ENCODE results near the gene PTPRN2.
"Not testable (repeated sequence)": the region's sequence is repeated elsewhere in the genome, so short reads cannot be mapped to it uniquely, and the experiment has no call there.

Gene PTPRN2

GRCh38 chr7:158301207-158301606, 286.4 kb downstream of the PTPRN2 start:
- no peak for DNase-seq

- DNase-seq = no peak
Observed at GRCh38 chr7:158300427-158300826, 287.2 kb downstream of the PTPRN2 start.

- no peak for DNase-seq
Observed at GRCh38 chr7:158299607-158300006, 288.0 kb downstream of the PTPRN2 start.

GRCh38 chr7:158296798-158297104, 290.9 kb downstream of the PTPRN2 start:
- no peak for DNase-seq

- DNase-seq = no peak
Observed at GRCh38 chr7:158295966-158296797, 291.4 kb downstream of the PTPRN2 start.

GRCh38 chr7:158294468-158295215, 293.0 kb downstream of the PTPRN2 start:
- DNase-seq = not testable (repeated sequence)

GRCh38 chr7:158292948-158293347, 294.7 kb downstream of the PTPRN2 start:
- no peak for DNase-seq

- DNase-seq = no peak
Observed at GRCh38 chr7:158291998-158292397, 295.6 kb downstream of the PTPRN2 start.

- no peak for DNase-seq
Observed at GRCh38 chr7:158289761-158290523, 297.7 kb downstream of the PTPRN2 start.

- DNase-seq = no peak
Observed at GRCh38 chr7:158289231-158289630, 298.4 kb downstream of the PTPRN2 start.

GRCh38 chr7:158286210-158286609, 301.4 kb downstream of the PTPRN2 start:
- DNase-seq = no peak

GRCh38 chr7:158285383-158285770, 302.2 kb downstream of the PTPRN2 start:
- DNase-seq = no peak

- no peak for DNase-seq
Observed at GRCh38 chr7:158284617-158285382, 302.8 kb downstream of the PTPRN2 start.

GRCh38 chr7:158284121-158284520, 303.5 kb downstream of the PTPRN2 start:
- no peak for DNase-seq

- DNase-seq = no peak
Observed at GRCh38 chr7:158283016-158283974, 304.3 kb downstream of the PTPRN2 start.

GRCh38 chr7:158282461-158283001, 305.1 kb downstream of the PTPRN2 start:
- peak; percentile 20 for DNase-seq

- no peak for DNase-seq
Observed at GRCh38 chr7:158281441-158281840, 306.2 kb downstream of the PTPRN2 start.

GRCh38 chr7:158280448-158281144, 307.0 kb downstream of the PTPRN2 start:
- no peak for DNase-seq

- no peak for DNase-seq
Observed at GRCh38 chr7:158279539-158280447, 307.8 kb downstream of the PTPRN2 start.

All from right kidney (tissue), 1 donor.